Effector memory CD4-positive, alpha-beta T cell (primary cell): ENCODE measurements around the gene SUN2.

Experiments
- DNase-seq, 3 donors: peaks; one replicate each; pipeline ENCODE4 v3.0.0-alpha.2; 2020
- H3K27ac ChIP-seq: 2 replicates; pipeline ENCODE4 v1.7.0; 2013; ENCODE audit warnings: mild to moderate bottlenecking, low read length, moderate library complexity; ENCODE audit not compliant: insufficient read depth, poor library complexity, severe bottlenecking
- H3K27me3 ChIP-seq: replicated peaks from 2 replicates; pipeline ENCODE4 v1.7.0; 2013; ENCODE audit warnings: mild to moderate bottlenecking, low read length; ENCODE audit not compliant: insufficient read depth, control insufficient read depth, poor library complexity, severe bottlenecking
- H3K36me3 ChIP-seq: 2 replicates; pipeline ENCODE4 v1.7.0; 2013; ENCODE audit warnings: mild to moderate bottlenecking, low read length, moderate library complexity; ENCODE audit not compliant: control insufficient read depth, insufficient read depth
- H3K4me1 ChIP-seq: 2 replicates; pipeline ENCODE4 v1.7.0; 2013; ENCODE audit warnings: low read length, mild to moderate bottlenecking; ENCODE audit not compliant: control insufficient read depth, insufficient read depth, poor library complexity, severe bottlenecking
- H3K4me3 ChIP-seq: 2 replicates; pipeline ENCODE4 v1.7.0; 2013; ENCODE audit warnings: low read length, low read depth, mild to moderate bottlenecking; ENCODE audit not compliant: insufficient read depth, poor library complexity, severe bottlenecking
- H3K9me3 ChIP-seq: 2 replicates; pipeline ENCODE4 v1.7.0; 2013; ENCODE audit warnings: mild to moderate bottlenecking, low read length, moderate library complexity; ENCODE audit not compliant: control insufficient read depth

The SUN2 gene

DNA sequence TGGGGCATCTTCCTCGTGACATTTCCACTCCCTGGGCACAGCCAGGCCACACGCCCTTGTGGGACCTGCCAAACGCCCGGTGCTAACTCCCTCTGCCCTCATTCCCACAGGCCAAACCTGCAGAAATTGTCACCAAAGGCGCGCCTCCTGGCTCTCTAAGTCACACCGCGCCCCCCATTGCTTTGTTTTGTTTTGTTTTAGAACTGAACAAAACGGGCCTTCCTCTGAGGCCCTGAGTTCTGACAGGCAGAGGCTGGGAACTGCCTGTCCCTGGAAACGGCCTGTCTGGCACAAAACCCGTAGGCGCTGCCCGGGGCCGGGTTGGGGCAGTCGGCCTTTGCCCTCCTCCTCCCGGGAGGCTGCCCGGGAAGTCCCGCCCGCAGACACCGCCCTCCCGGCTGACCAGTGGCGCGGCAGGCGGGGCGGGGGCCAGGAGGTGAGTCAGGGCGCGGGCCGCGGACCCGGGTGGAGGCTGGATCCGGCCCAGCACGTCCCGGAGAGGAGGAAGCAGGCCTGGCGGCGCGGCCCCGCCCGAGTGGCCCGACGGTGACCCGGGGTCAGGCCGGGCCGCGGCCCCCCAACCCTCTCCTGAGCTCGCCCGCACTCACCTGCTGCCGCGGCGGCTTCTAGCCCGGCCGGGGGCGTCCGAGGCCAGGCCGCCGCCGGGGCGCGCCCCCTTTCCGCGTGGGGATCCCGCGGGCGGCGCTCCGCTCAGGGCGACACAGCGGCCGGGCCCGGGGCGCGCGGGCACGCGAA is 465 bp downstream of the SUN2 start:
- peaks cover 58% of the 10 kb centered on the region for H3K4me1 ChIP-seq
- peak overlapping the region; percentile 87 for H3K4me3 ChIP-seq
- peak; percentile 38 to 48 (median 45) for DNase-seq

GRCh38 chr22:38754751-38755154 is 1.0 kb downstream of the SUN2 start:
- Histone ChIP-seq H3K27ac (peak overlapping the region; percentile 84), H3K4me3 (peak overlapping the region; percentile 87), H3K9me3 (no peaks in the 10 kb centered on the region), H3K4me1 (peaks cover 63% of the 10 kb centered on the region), H3K36me3 (peaks cover 31% of the 10 kb centered on the region), H3K27me3 (no peaks in the 10 kb centered on the region)
- DNase-seq = no peak

More for the DNA sequence above, 465 bp downstream of the SUN2 start:
- Histone ChIP-seq H3K9me3 (no peaks in the 10 kb centered on the region), H3K27ac (peak overlapping the region; percentile 84), H3K36me3 (peaks cover 25% of the 10 kb centered on the region), H3K27me3 (no peaks in the 10 kb centered on the region)

DNA sequence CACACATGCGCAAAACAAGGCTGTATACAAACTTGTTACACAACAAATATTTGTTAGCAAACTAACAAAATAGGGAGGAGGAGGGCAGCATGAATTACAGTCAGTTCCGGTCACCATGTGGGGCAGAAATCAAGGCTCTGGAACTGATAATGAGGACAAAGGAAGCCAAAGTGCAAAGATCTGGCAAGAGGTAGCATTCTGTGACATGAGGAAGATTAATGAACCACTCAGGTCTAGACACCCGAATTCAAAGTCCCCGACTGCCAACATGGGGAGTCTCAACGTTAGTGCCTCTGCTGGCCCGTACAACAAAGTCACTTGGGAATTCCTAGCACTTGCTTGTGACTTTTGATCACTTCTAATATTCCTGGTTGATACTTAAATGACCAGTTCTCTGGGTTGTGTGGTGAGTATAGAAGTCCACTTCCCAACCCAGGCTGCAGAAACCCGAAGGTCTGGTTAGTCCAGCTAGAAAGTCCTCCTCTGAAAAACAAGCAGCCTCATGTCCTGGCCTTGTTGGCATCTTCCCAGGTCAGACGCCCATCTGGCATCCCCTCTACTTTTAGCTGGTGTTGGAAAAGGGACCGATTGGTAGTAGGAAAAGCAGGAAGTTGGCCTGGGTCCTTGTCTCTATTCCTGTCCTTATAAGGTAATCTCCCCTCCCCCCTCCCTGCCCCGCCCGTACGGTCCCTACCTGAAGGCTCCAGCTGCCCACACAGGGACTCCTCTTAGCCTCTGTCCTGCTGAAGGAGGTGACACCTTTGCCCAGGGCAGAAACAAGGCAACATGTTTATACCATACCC is 1.6 kb downstream of the SUN2 start:
- peaks cover 63% of the 10 kb centered on the region for H3K4me1 ChIP-seq

GRCh38 chr22:38751422-38752346 is 4.1 kb downstream of the SUN2 start:
- Histone ChIP-seq H3K4me1 (peaks cover 46% of the 10 kb centered on the region), H3K27ac (peak overlapping the region; percentile 84), H3K9me3 (no peaks in the 10 kb centered on the region), H3K36me3 (peaks cover 62% of the 10 kb centered on the region), H3K4me3 (peak overlapping the region; percentile 49), H3K27me3 (no peaks in the 10 kb centered on the region)
- peak; percentile 65 to 72 (median 66) for DNase-seq

More for the DNA sequence above, 1.6 kb downstream of the SUN2 start:
- H3K27me3 ChIP-seq = no peaks in the 10 kb centered on the region
- no peaks in the 10 kb centered on the region for H3K9me3 ChIP-seq
- H3K36me3 ChIP-seq = peaks cover 37% of the 10 kb centered on the region
- H3K27ac ChIP-seq = peak overlapping the region; percentile 84
- no peak for DNase-seq
- H3K4me3 ChIP-seq = peak overlapping the region; percentile 87

GRCh38 chr22:38751066-38751421 is 4.8 kb downstream of the SUN2 start:
- no peaks in the 10 kb centered on the region for H3K9me3 ChIP-seq
- DNase-seq = no peak
- H3K4me3 ChIP-seq = peak overlapping the region; percentile 49
- peak overlapping the region; percentile 84 for H3K27ac ChIP-seq
- peaks cover 40% of the 10 kb centered on the region for H3K4me1 ChIP-seq
- peaks cover 68% of the 10 kb centered on the region for H3K36me3 ChIP-seq
- H3K27me3 ChIP-seq = no peaks in the 10 kb centered on the region

DNA sequence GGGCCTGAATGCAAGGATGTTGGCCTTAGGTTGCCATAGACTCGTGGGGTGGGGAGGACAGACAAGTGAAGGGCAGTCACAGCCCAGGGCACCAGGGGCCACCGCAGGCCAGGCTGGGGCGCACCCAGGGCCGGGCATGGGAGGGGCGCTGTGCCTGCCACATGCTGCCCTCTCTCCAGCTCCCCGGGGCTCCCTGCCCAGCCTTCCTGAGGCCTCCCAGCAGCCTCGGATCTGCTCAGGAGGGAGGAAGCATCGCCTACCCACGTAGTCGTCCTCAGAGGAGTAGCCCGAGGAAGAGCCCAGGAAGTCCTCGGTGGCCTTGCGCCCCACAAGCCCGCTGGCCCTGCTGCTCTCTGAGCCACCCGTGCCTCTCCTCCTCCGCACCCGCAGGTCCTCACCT is 5.2 kb downstream of the SUN2 start:
- H3K4me1 ChIP-seq = peaks cover 41% of the 10 kb centered on the region
- DNase-seq = no peak
- H3K27ac ChIP-seq = peak overlapping the region; percentile 84
- peak overlapping the region; percentile 49 for H3K4me3 ChIP-seq
- peaks cover 72% of the 10 kb centered on the region for H3K36me3 ChIP-seq
- no peaks in the 10 kb centered on the region for H3K9me3 ChIP-seq
- H3K27me3 ChIP-seq = no peaks in the 10 kb centered on the region

DNA sequence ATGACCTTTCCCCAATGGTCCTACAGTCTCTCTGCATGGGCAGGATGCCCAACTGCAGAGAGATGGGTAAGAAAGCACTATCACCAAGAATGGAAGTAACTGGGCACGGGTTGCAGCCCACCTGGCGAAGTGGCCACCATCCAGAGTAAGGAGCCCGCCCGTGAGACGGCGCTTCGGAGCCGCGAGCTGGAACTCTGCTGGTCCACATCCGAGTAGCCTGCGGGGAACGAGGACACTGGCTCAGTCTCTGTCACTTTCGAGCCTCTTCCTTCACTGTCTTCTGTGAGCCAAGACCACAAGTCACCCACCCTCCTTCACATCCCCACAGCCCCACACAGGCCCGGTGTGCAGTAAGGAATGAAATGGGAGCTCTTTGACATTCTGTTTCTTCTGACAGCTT is 5.7 kb downstream of the SUN2 start:
- Histone ChIP-seq H3K27ac (peak overlapping the region; percentile 84), H3K4me3 (no peak overlapping the region), H3K9me3 (no peaks in the 10 kb centered on the region), H3K27me3 (no peaks in the 10 kb centered on the region), H3K4me1 (peaks cover 43% of the 10 kb centered on the region), H3K36me3 (peaks cover 78% of the 10 kb centered on the region)
- no peak for DNase-seq

DNA sequence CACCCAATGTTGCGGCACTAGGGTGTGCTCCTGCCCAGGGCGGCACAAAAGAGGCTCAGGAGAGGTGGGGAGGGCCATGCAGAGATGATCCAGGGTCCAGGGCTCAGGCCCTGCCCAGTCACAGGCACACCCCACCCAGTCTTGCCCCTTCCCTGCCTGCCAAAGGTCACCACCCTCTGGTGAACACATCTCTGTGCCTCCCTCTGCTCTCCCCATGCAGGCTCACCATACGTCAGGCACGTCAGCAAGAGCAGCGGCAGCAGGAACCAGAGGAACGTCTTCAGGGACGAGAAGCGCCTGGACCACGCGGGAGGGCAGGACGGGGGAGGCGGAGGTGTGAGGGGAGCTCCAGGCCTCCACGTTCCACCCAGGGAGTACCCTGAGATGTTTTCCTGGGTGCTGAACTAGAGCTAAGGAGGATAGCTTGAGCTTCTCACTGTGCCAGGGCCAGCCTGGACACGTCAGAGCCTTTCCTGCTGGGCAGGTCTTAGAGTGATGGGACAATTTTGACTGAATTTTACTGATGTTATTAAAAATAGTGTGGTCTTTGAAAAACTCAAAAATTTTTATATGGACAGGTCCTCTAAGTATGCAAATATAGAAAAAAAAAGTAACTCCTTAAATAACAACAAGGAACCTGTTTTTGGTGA is 7.2 kb downstream of the SUN2 start:
- no peak overlapping the region for H3K4me3 ChIP-seq

GRCh38 chr22:38745676-38746460 is 9.9 kb downstream of the SUN2 start:
- Histone ChIP-seq H3K27ac (no peak overlapping the region), H3K27me3 (no peaks in the 10 kb centered on the region), H3K36me3 (peaks cover 99% of the 10 kb centered on the region), H3K4me1 (peaks cover 26% of the 10 kb centered on the region), H3K9me3 (no peaks in the 10 kb centered on the region), H3K4me3 (no peak overlapping the region)
- DNase-seq = no peak

More for the DNA sequence above, 7.2 kb downstream of the SUN2 start:
- H3K4me1 ChIP-seq = peaks cover 41% of the 10 kb centered on the region
- peaks cover 89% of the 10 kb centered on the region for H3K36me3 ChIP-seq
- peak overlapping the region; percentile 3 for H3K27ac ChIP-seq
- DNase-seq = no peak
- no peaks in the 10 kb centered on the region for H3K27me3 ChIP-seq
- H3K9me3 ChIP-seq = no peaks in the 10 kb centered on the region
